GM13976 (cell line): ENCODE measurements around the gene BLOC1S6.

Source experiments
- DNase-seq: peaks from one replicate; pipeline ENCODE4 v3.0.0; 2012; ENCODE audit warnings: low spot score
- in situ Hi-C: fragments of 300-500 bp; cut with MboI; formaldehyde crosslinking; loops from one replicate; pipeline ENCODE4 v1.12.0; 2022; ENCODE audit warnings: low sequenced_read_pairs, mixed read lengths, inconsistent platforms; ENCODE audit not compliant: unreplicated experiment
- TF ChIP-seq, protein P1 (sequence below): IDR thresholded peaks from 2 replicates; pipeline ENCODE4 v1.5.1; 2012; ENCODE audit warnings: borderline replicate concordance, mild to moderate bottlenecking; ENCODE audit not compliant: insufficient read depth; ENCODE audit errors: extremely low read depth, missing control alignments, control extremely low read depth

The BLOC1S6 gene

GRCh38 chr15:45653702-45654424, 66.7 kb downstream of the BLOC1S6 start:
- TF ChIP-seq, protein P1, sequence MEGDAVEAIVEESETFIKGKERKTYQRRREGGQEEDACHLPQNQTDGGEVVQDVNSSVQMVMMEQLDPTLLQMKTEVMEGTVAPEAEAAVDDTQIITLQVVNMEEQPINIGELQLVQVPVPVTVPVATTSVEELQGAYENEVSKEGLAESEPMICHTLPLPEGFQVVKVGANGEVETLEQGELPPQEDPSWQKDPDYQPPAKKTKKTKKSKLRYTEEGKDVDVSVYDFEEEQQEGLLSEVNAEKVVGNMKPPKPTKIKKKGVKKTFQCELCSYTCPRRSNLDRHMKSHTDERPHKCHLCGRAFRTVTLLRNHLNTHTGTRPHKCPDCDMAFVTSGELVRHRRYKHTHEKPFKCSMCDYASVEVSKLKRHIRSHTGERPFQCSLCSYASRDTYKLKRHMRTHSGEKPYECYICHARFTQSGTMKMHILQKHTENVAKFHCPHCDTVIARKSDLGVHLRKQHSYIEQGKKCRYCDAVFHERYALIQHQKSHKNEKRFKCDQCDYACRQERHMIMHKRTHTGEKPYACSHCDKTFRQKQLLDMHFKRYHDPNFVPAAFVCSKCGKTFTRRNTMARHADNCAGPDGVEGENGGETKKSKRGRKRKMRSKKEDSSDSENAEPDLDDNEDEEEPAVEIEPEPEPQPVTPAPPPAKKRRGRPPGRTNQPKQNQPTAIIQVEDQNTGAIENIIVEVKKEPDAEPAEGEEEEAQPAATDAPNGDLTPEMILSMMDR, result no peak
- in situ Hi-C loops, result no loop called here
- no peak for DNase-seq

- no peak for DNase-seq
- in situ Hi-C loops, result no loop called here
- TF ChIP-seq, protein P1, result no peak
Observed at GRCh38 chr15:45654749-45655148, 67.6 kb downstream of the BLOC1S6 start.

DNA sequence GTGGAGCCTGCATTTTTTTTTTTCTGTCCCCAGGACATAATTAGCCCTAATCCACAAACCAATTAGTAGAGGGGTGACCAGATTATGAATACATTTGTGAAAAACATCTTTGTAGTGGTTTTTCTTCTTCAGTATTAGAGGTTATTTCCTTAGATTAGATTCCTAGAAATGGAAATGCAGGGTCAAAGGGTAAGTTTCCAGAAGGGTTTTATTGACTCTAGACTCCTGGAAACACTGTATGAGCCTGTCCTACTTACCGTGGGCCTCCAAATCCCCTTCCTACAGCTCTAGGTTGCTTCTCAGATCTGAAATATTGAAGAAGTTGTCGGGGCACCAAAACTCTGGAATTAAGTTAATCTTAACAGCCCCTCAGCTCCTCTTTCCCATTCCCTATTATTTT, 70.1 kb downstream of the BLOC1S6 start:
- TF ChIP-seq, protein P1, result no peak
- DNase-seq, result no peak
- in situ Hi-C loops, result no loop called here

DNA sequence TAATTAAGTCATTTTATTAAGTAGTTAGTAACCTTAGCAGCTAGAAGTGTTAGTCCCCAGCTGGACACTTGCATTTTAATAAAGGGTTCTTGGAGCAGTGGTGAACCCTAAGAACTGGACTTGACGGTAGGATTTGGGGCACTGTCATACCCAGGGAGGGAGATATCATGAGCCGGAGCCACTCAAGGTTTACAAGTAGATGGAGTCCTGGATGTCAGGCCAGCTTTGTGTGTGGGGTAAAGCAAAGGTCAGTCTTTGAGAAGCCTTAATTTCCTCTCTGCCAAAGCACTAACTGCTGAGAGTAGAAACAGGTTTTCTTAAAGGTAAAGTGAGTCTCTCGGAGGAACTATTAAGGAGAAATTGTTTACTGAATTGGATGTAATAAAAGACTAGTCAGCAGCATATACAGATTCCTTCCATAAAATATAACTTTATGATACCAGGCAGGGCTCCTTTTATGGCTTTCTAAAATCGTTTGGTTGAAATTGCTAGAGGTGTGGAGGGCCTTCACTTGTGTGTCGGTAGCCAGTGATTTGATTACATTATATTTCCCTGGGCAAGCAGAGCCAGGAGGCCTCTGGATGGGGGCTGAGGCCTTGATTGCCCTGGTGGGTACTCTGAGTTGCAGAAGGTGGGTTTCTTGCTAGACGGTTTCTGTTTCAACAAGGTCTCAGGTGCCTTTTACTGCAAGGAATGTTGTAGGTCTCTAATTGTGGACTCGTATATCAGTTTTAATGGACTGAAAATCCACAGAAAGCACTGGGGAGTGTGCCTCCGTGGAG, 70.8 kb downstream of the BLOC1S6 start:
- DNase-seq, result no peak
- in situ Hi-C loops, result no loop called here
- TF ChIP-seq, protein P1, result no peak
